ENCODE data around the gene PARP14. TPM values are rescaled to one million over a fixed set of nuclear protein-coding genes. Genes with fewer than 3 reads are reported as not detected.

The PARP14 gene
- polyA plus RNA-seq, 2 of the 4 experiments (the other 2 are of a cell fraction): 7.5 to 23.6 TPM

GRCh38 chr3:122767540-122768372 is 87.1 kb downstream of the PARP14 start:
- ChIA-PET POLR2A (no interaction called here), CTCF (interaction anchor here (1.7 kb wide), 1 partner anchor 64 kb away, joined by 4 read pairs; no protein-coding TSS in a partner anchor)
- FAIRE-seq (no peak), ATAC-seq (no peak), DNase-seq (ENCODE audit: low read depth in 1 of 2, low spot score in 1 of 2) (no peak)
- H3K27ac ChIP-seq: no peak overlapping the region
- H3K9me3 ChIP-seq: no peaks in the 10 kb centered on the region
- TF ChIP-seq JUN (IDR thresholded peaks at IDR 0.05): no peak
- TF ChIP-seq CBX2 (IDR thresholded peaks at IDR 0.05; ENCODE audit: borderline replicate concordance, low read depth): no peak
- no peak for TF ChIP-seq JUNB (IDR thresholded peaks at IDR 0.05)
- TF ChIP-seq HMGXB4 (CRISPR knock-in tag; IDR thresholded peaks at IDR 0.05; ENCODE audit: borderline replicate concordance): no peak
- no peak for TF ChIP-seq GATA3 (IDR thresholded peaks at IDR 0.05; ENCODE audit: borderline replicate concordance)
- H3K4me3 ChIP-seq: no peak overlapping the region
- 94% methylated on average over 3 of the region's 3 CpGs for WGBS (ENCODE audit: missing lambda C conversion rate)
- no peaks in the 10 kb centered on the region for H3K4me1 ChIP-seq
- no peak overlapping the region for H3K4me2 ChIP-seq

DNA sequence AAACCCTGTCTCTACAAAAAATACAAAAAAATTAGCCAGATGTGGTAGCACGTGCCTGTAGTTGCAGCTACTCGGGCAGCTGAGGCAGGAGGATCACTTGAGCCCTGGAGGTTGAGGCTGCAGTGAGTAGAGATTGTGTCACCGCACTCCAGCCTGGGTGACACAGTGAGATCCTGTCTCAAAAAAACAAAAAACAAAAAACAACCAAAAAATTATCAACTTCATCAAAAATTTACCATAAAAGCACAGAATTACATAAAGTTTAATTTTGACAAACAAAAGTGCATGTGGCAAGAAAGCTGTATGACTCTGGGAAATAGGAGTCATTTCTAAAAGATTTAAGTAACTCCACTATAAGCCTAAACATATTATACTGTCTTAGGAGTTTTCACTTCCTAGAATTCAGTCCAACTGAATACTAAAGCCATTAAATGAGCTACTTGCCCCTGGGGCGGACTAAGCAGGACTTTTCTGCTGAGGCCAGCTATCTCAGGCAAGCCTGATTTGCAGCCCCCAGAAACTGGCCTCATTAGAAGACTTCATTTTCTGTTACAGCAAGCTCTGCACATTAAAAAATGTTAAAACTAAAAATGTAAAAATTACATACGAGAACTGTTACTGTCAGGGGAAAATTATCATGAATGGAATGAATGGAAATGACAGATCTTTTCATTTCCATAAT is 90.0 kb downstream of the PARP14 start:
- ChIA-PET POLR2A (no interaction called here), CTCF (interaction anchor here (1.2 to 1.9 kb wide), 4 partner anchors 12 to 209 kb away, joined by 3 to 4 read pairs (median 3); no protein-coding TSS in a partner anchor)
- ATAC-seq (no peak), FAIRE-seq (no peak), DNase-seq (ENCODE audit: low read depth in 1 of 2, low spot score in 1 of 2) (no peak)
- Histone ChIP-seq H3K9me3 (no peaks in the 10 kb centered on the region), H3K4me1 (0 out of 3 replicates have a peak, but pooled peaks cover 3% of the 10 kb centered on the region), H3K4me2 (no peak overlapping the region), H3K4me3 (no peak overlapping the region), H3K27ac (no peak overlapping the region)
- WGBS (ENCODE audit: missing lambda C conversion rate): 68% methylated on average over 5 of the region's 5 CpGs
- TF ChIP-seq NPAS2 (CRISPR knock-in tag; IDR thresholded peaks at IDR 0.05; ENCODE audit: borderline replicate concordance) (no peak), HES2 (IDR thresholded peaks at IDR 0.05) (no peak), HOXB13 (CRISPR knock-in tag; IDR thresholded peaks at IDR 0.05; ENCODE audit: low read depth) (no peak), RFX5 (IDR thresholded peaks at IDR 0.05) (no peak), HOXB5 (CRISPR knock-in tag; IDR thresholded peaks at IDR 0.05) (no peak), KDM5A (IDR thresholded peaks at IDR 0.05) (no peak), ZSCAN20 (CRISPR knock-in tag; IDR thresholded peaks at IDR 0.05) (no peak), CTCF (IDR thresholded peaks at IDR 0.05) (no peak)
- TF ChIP-seq, protein P1, sequence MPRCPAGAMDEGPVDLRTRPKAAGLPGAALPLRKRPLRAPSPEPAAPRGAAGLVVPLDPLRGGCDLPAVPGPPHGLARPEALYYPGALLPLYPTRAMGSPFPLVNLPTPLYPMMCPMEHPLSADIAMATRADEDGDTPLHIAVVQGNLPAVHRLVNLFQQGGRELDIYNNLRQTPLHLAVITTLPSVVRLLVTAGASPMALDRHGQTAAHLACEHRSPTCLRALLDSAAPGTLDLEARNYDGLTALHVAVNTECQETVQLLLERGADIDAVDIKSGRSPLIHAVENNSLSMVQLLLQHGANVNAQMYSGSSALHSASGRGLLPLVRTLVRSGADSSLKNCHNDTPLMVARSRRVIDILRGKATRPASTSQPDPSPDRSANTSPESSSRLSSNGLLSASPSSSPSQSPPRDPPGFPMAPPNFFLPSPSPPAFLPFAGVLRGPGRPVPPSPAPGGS (IDR thresholded peaks at IDR 0.05): no peak

GRCh38 chr3:122772827-122773226 is 92.2 kb downstream of the PARP14 start:
- FAIRE-seq: no peak
- WGBS (ENCODE audit: missing lambda C conversion rate): 92% methylated on average over 1 of the region's 1 CpG
- TF ChIP-seq ATOH8 (CRISPR knock-in tag; IDR thresholded peaks at IDR 0.05; ENCODE audit: low read depth): no peak
- no peak for TF ChIP-seq JUNB (IDR thresholded peaks at IDR 0.05)
- TF ChIP-seq, protein P2, sequence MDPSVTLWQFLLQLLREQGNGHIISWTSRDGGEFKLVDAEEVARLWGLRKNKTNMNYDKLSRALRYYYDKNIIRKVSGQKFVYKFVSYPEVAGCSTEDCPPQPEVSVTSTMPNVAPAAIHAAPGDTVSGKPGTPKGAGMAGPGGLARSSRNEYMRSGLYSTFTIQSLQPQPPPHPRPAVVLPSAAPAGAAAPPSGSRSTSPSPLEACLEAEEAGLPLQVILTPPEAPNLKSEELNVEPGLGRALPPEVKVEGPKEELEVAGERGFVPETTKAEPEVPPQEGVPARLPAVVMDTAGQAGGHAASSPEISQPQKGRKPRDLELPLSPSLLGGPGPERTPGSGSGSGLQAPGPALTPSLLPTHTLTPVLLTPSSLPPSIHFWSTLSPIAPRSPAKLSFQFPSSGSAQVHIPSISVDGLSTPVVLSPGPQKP (IDR thresholded peaks at IDR 0.05; ENCODE audit: low read depth, low read length): no peak
- TF ChIP-seq REST (IDR thresholded peaks at IDR 0.05): no peak
- TF ChIP-seq HES2 (IDR thresholded peaks at IDR 0.05): no peak
- no peak for TF ChIP-seq CBX8 (IDR thresholded peaks at IDR 0.05)

More at GRCh38 chr3:122772827-122773226, 92.2 kb downstream of the PARP14 start:
- Histone ChIP-seq H3K4me2 (no peak overlapping the region), H3K9me3 (no peaks in the 10 kb centered on the region), H3K4me1 (0 out of 3 replicates have a peak, but pooled peaks cover 3% of the 10 kb centered on the region), H3K27ac (no peak overlapping the region), H3K4me3 (no peak overlapping the region)
- ChIA-PET CTCF (interaction anchor here (1.8 kb wide), 1 partner anchor 18 kb away, joined by 6 read pairs; no protein-coding TSS in a partner anchor), POLR2A (no interaction called here)
- ATAC-seq (no peak), DNase-seq (ENCODE audit: low read depth in 1 of 2, low spot score in 1 of 2) (no peak)
